ENCODE data around the gene CD226. TPM values are rescaled to one million over a fixed set of nuclear protein-coding genes. Genes with fewer than 3 reads are reported as not detected.

Gene CD226
- total RNA-seq, 1 experiment from 2014 or later: 0.29 TPM

DNA sequence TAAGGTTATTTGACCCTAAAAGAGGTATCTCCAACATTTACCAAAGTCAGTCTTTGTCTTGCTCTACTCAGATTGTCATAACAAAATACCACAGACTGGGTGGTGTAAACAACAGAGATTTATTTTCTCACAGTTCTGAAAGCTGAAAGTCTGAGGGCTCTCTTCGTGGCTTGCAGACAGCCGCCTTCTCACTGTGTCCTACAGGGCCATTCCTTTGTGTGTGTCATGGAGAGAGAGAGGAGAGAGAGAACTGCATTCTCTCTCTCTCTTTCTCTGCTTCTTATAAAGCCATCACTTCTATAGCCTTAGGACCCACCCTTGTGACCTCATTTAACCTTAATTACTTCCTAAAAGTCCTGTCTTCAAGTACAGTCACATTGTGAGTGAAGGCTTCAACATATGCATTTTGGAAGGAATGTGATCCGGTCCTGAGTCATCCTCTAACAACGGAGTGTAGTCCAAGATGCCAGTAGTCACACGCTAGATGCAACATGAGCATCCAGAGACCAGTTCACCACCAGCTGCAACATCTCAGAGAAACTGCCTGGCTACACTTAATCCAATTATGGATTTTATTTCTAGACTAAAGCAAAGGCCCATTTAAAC, 130.2 kb downstream of the CD226 start:
- peak; percentile 49 for DNase-seq (ENCODE audit: low spot score)

DNA sequence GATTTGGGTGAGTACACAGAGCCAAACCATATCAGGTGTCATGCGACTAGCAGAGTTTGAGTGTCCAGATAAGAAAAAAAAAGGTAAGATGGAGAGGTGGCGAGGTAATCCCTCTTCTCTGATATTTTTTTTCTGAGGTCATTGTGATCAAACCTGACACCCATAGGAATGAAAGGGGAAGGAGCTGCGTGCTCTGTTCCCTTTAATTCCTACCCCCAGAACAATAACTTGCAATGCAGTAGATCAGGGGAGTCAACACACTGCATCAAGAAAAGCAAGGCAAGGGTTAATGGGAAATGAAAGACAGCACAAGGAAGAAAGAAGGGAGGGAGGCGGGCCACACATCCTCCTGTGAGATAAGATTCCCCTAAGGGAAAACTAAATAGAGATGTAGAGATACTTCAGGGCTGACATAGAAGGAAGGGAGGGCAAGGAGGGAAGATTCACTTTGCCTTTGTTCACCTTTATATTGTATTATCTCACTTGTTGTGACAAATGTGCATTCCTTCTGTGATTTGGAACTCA, 132.8 kb downstream of the CD226 start:
- no peak for DNase-seq (ENCODE audit: low spot score)

DNA sequence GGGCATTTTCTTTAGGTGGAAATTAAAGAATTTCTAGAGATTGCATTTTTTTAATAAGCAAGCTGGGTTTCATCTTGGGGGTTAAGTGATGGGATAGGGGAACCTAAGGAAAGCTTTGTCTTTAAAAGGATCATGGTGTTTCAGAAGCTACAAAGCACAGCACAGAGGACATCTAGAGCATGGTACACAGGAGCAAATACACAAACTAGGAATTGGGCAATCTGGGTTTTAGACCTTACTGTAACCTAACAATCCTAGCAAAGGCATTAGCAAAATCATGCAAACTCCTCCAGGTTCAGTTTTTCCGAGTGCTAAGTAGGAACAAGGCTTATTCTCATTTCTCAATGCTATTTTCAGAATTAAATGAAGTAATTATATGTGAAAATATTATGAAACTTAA, 134.1 kb downstream of the CD226 start:
- no peak for DNase-seq (ENCODE audit: low spot score)

DNA sequence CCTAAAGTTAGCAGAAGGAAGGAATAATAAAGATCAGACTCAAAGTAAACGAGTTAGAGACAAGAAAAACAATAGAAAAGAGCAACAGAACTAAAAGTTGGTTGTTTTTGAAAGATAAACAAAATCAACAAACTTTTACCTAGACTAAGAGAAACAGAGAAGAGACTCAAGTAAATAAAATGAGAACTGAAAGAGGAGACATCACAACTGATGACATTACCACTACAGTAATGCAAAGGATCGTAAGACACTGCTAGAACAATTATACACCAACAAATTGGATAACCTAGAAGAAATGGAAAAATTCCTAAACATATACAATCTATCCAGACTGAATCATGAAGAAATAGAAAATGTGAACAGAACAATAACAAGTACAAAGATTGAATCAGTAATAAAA, 139.3 kb downstream of the CD226 start:
- no peak for DNase-seq (ENCODE audit: low spot score)

DNA sequence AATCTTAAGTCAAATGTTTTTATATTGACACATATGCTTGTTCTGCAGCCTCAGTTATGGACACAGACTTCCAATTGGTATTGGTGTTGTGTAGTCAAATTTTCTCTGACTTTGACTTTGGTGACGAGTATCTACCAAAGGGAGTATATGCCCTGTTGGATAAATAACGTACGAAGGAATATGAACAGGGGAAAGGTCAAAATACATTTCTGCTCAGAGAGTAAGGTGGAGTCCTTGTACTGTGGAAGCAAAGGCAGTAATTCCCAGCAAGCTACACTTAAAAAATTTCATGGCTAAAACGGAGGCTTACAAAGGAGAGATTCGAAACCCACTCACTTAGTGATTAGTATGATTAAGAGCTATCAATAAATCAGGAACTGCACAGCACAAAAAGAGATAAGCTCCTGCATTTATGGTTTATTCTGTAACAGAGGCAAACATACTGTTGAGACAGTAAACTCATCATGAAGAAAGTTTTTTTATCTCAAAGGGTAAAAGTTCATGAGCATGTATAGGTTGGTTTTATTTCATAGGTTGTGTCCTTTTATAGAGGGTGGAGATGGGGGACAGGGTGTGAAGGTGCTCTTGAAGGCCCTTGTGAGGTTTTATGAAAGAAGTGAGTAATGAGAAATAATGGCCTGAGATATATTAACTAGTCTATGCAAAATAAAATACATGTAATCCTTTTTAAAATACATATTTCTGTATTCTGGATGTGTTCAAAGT, 142.7 kb downstream of the CD226 start:
- no peak for DNase-seq (ENCODE audit: low spot score)

Measured in A172 (cell line).